ENCODE results near the gene IGFL4.

IGFL4 gene

GRCh38 chr19:46063201-46063600 lies 22.4 kb upstream of the IGFL4 start:
- no peak for DNase-seq (ENCODE audit: low read depth)

DNA sequence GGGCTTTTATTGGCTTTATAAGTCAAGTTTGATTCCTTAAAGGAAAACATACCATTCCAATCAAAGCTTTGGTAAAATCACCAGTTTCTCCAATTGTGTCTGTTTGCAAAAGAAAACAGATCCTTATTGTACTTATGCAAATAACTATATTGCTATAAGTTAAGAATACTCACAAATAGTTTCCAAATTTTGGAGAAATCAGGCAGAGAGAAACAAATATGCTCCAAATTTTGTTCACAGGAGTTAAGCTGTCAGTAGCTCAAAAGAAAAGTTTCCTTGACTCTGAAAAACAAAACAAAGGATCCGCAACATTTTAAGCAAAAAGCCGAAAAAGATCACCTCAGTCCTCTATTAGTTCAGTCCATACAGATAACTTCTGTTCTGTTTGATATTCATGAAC lies 19.2 kb upstream of the IGFL4 start:
- no peak for DNase-seq (ENCODE audit: low read depth)

DNA sequence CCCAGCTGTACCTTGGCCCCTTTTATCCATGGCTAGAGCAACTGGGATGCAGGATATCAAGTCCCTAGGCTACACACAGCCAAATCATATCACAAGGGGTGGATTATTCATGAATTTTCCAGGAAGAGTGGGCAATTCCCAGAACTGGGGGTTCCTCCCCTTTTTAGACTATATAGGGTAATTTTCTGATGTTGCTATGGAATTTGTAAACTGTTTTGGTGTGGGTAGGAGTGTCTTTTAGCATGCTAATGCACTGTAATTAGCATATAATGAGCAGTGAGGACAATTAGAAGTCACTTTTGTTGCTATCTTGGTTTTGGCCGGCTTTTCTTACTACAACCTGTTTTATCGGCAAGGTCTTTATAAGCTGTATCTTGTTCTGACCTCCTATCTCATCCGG lies 18.0 kb upstream of the IGFL4 start:
- DNase-seq (ENCODE audit: low read depth), result no peak

- DNase-seq (ENCODE audit: low read depth), result no peak
Measured at GRCh38 chr19:46056536-46056935, 15.7 kb upstream of the IGFL4 start.

- no peak for DNase-seq (ENCODE audit: low read depth)
Measured at GRCh38 chr19:46052896-46053295, 12.1 kb upstream of the IGFL4 start.

- no peak for DNase-seq (ENCODE audit: low read depth)
Measured at GRCh38 chr19:46049597-46049996, 8.8 kb upstream of the IGFL4 start.

GRCh38 chr19:46043519-46043918 lies 2.7 kb upstream of the IGFL4 start:
- no peak for DNase-seq (ENCODE audit: low read depth)

GRCh38 chr19:46042252-46042883 lies 1.6 kb upstream of the IGFL4 start:
- no peak for DNase-seq (ENCODE audit: low read depth)

DNA sequence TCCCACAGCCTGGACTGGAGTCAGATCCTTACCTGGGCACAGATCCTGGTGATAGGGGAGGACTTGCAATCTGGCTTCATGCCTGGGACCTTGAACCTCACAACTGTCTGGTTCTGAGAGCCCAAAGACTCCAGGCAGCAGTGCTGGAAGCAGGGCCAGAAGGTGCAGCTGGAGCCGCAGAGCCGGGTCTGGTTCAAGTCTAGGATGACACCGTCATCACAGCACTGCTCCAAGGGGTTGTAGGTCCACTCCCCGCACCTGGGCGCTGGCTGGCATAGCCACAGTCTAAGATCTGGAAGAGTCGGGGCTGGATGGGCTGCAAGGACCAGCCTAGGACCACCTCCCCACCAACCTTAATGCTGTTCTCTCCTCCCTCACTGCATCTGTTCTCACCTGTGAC lies 677 bp downstream of the IGFL4 start:
- no peak for DNase-seq (ENCODE audit: low read depth)

- no peak for DNase-seq (ENCODE audit: low read depth)
Measured at GRCh38 chr19:46036744-46037128, 4.1 kb downstream of the IGFL4 start.

DNA sequence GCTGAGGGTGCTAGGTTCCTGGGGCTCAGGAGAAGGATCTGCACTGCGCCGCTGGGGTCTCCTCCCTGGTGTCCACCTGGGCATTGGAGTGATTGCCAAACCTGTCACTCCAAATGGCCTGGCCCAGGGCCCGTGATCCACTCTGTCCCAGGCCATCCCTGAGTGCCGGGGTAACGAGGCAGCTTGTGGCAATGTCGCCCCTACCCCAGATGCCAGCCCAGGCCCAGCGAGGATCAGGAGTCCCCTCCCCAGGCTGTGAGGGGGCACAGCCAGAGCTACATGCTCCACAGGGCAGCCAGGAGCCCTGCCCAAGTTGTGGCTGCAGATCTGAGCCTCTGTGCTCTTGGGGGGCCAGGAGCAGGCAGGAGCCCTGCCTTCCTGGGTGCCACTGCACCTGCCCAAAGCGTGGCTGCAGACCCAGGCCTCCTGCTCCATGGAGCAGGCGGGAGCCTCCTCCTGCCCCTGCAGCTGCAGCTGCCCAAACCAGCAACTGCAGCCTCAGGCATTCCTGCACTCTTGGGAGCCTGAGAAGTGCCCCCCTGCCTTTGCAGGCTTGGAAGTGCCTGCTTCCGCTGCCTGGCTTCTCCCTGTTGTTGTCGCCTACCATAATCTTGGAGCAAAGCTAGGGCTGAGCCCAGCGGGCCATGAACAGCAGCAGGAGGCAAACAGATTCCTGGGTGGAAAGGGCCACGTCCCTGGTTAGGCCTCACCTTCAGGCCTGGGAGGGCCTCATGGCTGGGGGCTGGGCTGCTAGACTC lies 4.6 kb downstream of the IGFL4 start:
- DNase-seq (ENCODE audit: low read depth), result no peak

GRCh38 chr19:46035546-46035945 lies 5.3 kb downstream of the IGFL4 start:
- DNase-seq (ENCODE audit: low read depth), result no peak

GRCh38 chr19:46033401-46033800 lies 7.4 kb downstream of the IGFL4 start:
- no peak for DNase-seq (ENCODE audit: low read depth)

DNA sequence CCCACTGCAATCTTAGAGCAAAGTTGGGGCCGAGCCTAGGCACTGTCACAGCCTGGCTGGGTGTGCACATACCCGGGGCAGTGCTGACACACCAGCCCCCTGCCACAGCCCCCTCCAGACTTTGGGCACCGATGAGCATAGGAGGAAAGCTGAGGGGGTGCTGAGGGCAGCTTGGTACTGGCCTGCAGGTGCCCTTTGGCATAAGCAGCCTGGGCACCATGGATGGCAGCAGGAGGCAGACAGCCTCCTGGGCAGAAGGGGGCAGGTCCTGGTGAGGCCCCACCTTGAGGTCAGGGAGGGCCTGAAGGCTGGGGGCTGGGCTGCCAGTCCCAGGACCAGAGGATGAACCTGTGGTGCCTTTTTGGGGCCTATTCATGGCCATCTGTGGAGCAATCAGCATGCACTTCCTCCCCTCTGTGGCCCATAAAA lies 8.2 kb downstream of the IGFL4 start:
- no peak for DNase-seq (ENCODE audit: low read depth)

- DNase-seq (ENCODE audit: low read depth), result no peak
Measured at GRCh38 chr19:46031781-46032596, 8.8 kb downstream of the IGFL4 start.

DNA sequence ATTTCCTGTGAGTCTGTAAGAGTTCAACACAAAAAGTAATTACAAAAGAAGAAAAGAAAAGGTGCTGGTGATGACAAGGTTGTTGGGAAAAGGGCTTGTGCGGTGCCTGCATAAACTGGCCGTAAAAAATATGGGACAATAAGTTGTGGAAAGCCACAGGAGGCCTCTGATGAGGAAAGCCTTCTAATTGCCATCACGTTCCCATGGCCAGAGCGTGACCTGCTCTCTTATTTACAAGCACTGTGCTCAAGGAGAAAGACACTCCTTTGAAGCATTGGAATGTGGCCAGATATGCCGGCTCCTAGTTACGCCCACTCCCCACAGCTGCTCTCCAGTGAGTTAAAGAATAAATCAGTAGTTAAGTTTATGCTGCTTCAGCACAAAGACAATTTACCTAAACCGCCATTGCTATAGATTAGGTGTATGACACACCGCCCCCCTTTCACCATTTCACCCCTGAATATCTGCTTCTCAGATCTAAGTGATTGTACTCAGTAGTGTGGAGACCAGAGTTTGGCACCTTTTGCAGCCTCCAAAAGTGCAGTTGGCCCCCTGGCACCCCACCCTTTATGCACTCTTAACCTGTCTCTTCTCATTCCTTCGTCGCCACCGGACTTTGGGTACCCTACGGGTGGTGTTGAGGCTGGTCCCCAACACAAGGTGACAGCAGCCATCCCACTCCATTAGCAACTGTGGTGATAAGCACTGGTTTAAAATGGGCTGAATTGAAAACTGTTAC lies 9.8 kb downstream of the IGFL4 start:
- DNase-seq (ENCODE audit: low read depth), result no peak

- DNase-seq (ENCODE audit: low read depth), result no peak
Measured at GRCh38 chr19:46025835-46026234, 15.0 kb downstream of the IGFL4 start.

GRCh38 chr19:46023311-46023779 lies 17.5 kb downstream of the IGFL4 start:
- DNase-seq (ENCODE audit: low read depth), result no peak

GRCh38 chr19:46022431-46023310 lies 18.1 kb downstream of the IGFL4 start, which contains the start of gene PGLYRP1:
Gene PGLYRP1 (minus strand): TSS chr19:46023053. CDS start chr19:46023021, 32 bp downstream.
- no peak for DNase-seq (ENCODE audit: low read depth)

DNA sequence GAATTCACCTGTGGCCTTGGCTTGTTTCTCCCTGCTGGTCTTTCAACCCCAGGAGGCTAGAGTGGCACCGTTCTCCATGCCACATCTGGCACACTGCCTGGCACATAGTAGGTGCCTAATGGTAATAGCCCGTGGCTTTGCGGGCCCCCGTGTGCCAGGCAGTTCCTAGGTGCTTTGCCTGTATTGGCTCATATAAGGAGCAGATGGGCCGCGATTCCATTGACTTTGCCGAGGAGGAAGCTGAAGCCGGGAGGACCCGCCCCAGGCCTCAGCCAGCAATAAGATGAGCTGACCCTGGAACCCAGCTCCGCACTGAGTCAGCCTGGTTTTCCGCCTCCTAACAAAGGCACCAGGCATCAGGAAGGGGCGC lies 18.8 kb downstream of the IGFL4 start:
- no peak for DNase-seq (ENCODE audit: low read depth)

DNA sequence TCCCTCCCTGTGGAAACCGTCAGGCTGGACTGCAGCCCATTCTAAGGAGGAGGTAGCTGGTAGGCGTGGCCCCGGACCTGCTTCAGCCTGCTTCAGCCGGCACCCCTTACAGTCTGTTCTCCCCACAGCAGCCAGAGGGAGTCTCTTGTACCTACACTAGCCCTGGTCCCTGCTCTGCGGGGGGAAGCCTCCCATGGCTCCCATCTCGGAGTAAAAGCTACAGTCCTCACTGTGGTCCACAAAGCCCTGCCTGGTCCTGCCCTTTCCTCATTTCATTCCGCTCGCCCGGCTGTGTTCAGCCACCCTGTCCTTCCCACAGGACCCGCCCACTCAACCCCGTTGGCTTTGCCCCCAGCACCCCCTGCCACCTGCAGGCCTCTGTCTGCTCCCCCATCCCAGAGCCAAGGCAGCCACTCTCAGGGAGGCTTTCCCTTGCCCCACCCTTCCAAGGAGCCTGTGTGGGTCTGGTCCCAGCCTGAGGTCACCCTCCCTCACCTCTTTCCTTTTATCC lies 19.2 kb downstream of the IGFL4 start:
- DNase-seq (ENCODE audit: low read depth), result no peak
